Measurements from ENCODE around the gene CROCC2. TPM values are rescaled to one million over a fixed set of nuclear protein-coding genes. Genes with fewer than 3 reads are reported as not detected.

CROCC2 gene
- total and polyA plus RNA-seq, 2 donors (not counting 1 experiment from before 2014, with no cell fraction given), result not detected

GRCh38 chr2:240898731-240899467 is 7.2 kb upstream of the CROCC2 start:
- H2AFZ ChIP-seq (ENCODE audit: insufficient read depth, low read depth, low read length, poor library complexity, severe bottlenecking), result no peak overlapping the region
- H3K9me3 ChIP-seq (ENCODE audit: control extremely low read depth in 1 of 3, control insufficient read depth in 2 of 3, insufficient read depth in 1 of 3, low read length in 2 of 3), result no peaks in the 10 kb centered on the region
- no peak for TF ChIP-seq EZH2 (IDR thresholded peaks at IDR 0.05; ENCODE audit: borderline replicate concordance, insufficient read depth, low read depth, low read length, poor library complexity, severe bottlenecking)
- no peak for TF ChIP-seq CTCF (IDR thresholded peaks at IDR 0.05)
- no peaks in the 10 kb centered on the region for H4K20me1 ChIP-seq (ENCODE audit: control insufficient read depth, insufficient read depth, low read length, poor library complexity, severe bottlenecking)
- no peaks in the 10 kb centered on the region for H3K27me3 ChIP-seq (replicated peaks in 1 of 4; ENCODE audit: control extremely low read depth in 1 of 4, control insufficient read depth in 3 of 4, insufficient read depth in 4 of 4, low read length in 3 of 4)
- 91% methylated on average over 20 of the region's 23 CpGs for WGBS (ENCODE audit: insufficient coverage)
- ChIA-PET CTCF (no interaction called here), POLR2A (no interaction called here)
- Mint-ChIP-seq H3K27ac (no peak overlapping the region), H3K27me3 (peaks cover 3% of the 10 kb centered on the region), H3K4me1 (no peaks in the 10 kb centered on the region), H3K9me3 (ENCODE audit: insufficient read depth) (no peaks in the 10 kb centered on the region), H3K4me3 (no peak overlapping the region)
- H3K4me2 ChIP-seq (replicated peaks; ENCODE audit: low read depth, low read length, poor library complexity, severe bottlenecking), result no peak overlapping the region
- no peak for DNase-seq
- H3K27ac ChIP-seq (ENCODE audit: low read length in 2 of 2), result no peak overlapping the region
- no peaks in the 10 kb centered on the region for H3K79me2 ChIP-seq (ENCODE audit: control insufficient read depth, insufficient read depth, low read length)
- no peak overlapping the region for H3K4me3 ChIP-seq (ENCODE audit: control extremely low read depth in 1 of 5, extremely low read depth in 1 of 5, insufficient read depth in 1 of 5, low read depth in 2 of 5, low read length in 4 of 5)
- H3K9ac ChIP-seq (ENCODE audit: low read length), result no peak overlapping the region
- peaks cover 0 to under 1% of the 10 kb centered on the region in 2 donors for H3K4me1 ChIP-seq (ENCODE audit: control insufficient read depth in 2 of 2, insufficient read depth in 2 of 2, low read length in 2 of 2)
- ATAC-seq (ENCODE audit: low read depth), result no peak
- H3K36me3 ChIP-seq (replicated peaks in 1 of 2; ENCODE audit: control extremely low read depth in 1 of 2, control insufficient read depth in 1 of 2, extremely low read depth in 1 of 2, insufficient read depth in 2 of 2, low read length in 1 of 2), result no peaks in the 10 kb centered on the region
- intact Hi-C loops (cut with micrococcal nuclease), result no loop called here

DNA sequence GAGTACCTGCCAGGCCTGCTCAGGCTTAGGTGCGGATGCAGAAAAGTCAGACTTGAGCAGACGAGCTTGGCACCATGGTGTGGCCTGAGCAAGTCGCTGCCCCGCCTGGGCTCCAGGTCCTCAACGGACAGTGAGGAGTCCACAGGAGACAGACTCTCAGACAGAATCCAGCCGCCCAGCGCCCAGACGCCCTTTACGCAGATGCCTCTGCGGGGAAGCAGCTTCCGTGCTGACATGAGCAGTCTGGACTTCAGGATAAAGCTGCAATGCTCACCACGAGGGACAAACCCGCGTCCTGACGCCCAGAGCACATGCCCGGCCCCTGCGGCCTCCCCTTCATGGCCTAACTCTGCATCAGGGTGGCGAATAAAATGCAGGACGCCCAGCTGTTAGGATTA is 6.7 kb upstream of the CROCC2 start:
- Histone ChIP-seq H3K27me3 (replicated peaks in 1 of 4; ENCODE audit: control extremely low read depth in 1 of 4, control insufficient read depth in 3 of 4, insufficient read depth in 4 of 4, low read length in 3 of 4) (no peaks in the 10 kb centered on the region), H3K27ac (ENCODE audit: low read length in 2 of 2) (no peak overlapping the region), H3K79me2 (ENCODE audit: control insufficient read depth, insufficient read depth, low read length) (no peaks in the 10 kb centered on the region), H3K9ac (ENCODE audit: low read length) (no peak overlapping the region), H3K4me3 (ENCODE audit: control extremely low read depth in 1 of 5, extremely low read depth in 1 of 5, insufficient read depth in 1 of 5, low read depth in 2 of 5, low read length in 4 of 5) (no peak overlapping the region), H3K36me3 (replicated peaks in 1 of 2; ENCODE audit: control extremely low read depth in 1 of 2, control insufficient read depth in 1 of 2, extremely low read depth in 1 of 2, insufficient read depth in 2 of 2, low read length in 1 of 2) (no peaks in the 10 kb centered on the region), H2AFZ (ENCODE audit: insufficient read depth, low read depth, low read length, poor library complexity, severe bottlenecking) (no peak overlapping the region), H4K20me1 (ENCODE audit: control insufficient read depth, insufficient read depth, low read length, poor library complexity, severe bottlenecking) (no peaks in the 10 kb centered on the region), H3K9me3 (ENCODE audit: control extremely low read depth in 1 of 3, control insufficient read depth in 2 of 3, insufficient read depth in 1 of 3, low read length in 2 of 3) (no peaks in the 10 kb centered on the region), H3K4me1 (ENCODE audit: control insufficient read depth in 2 of 2, insufficient read depth in 2 of 2, low read length in 2 of 2) (no peaks in the 10 kb centered on the region), H3K4me2 (replicated peaks; ENCODE audit: low read depth, low read length, poor library complexity, severe bottlenecking) (no peak overlapping the region)
- CTCF ChIA-PET, result no interaction called here
- ATAC-seq (ENCODE audit: low read depth), result no peak
- Mint-ChIP-seq H3K27ac (no peak overlapping the region), H3K4me3 (no peak overlapping the region), H3K27me3 (peaks cover 3% of the 10 kb centered on the region), H3K9me3 (ENCODE audit: insufficient read depth) (no peaks in the 10 kb centered on the region), H3K4me1 (no peaks in the 10 kb centered on the region)
- POLR2A ChIA-PET, result no interaction called here
- no peak for TF ChIP-seq CTCF (IDR thresholded peaks at IDR 0.05)
- TF ChIP-seq EZH2 (IDR thresholded peaks at IDR 0.05; ENCODE audit: borderline replicate concordance, insufficient read depth, low read depth, low read length, poor library complexity, severe bottlenecking), result no peak
- no peak for DNase-seq
- 90% methylated on average over 18 of the region's 19 CpGs for WGBS (ENCODE audit: insufficient coverage)
- intact Hi-C loops (cut with micrococcal nuclease), result no loop called here

Measured in B cell (primary cell).